WERI-Rb-1 (cell line): ENCODE results near the gene FAM76B.

ENCODE experiments used
- DNase-seq: peaks from one replicate; pipeline ENCODE4 v3.0.0-alpha.2; 2020
- H3K27ac ChIP-seq: fragments of 250-450 bp; sonication (Bioruptor Pico); 2 replicates; pipeline ENCODE4 v1.5.1; 2020; ENCODE audit warnings: mild to moderate bottlenecking, moderate library complexity
- H3K27me3 ChIP-seq: fragments of 250-450 bp; sonication (Bioruptor Pico); 2 replicates; pipeline ENCODE4 v1.5.1; 2021; ENCODE audit warnings: mild to moderate bottlenecking, low read depth, moderate library complexity; ENCODE audit not compliant: insufficient read depth, severe bottlenecking
- H3K36me3 ChIP-seq: fragments of 250-450 bp; sonication (Bioruptor Pico); 2 replicates; pipeline ENCODE4 v1.5.1; 2020; ENCODE audit warnings: mild to moderate bottlenecking, moderate library complexity
- H3K4me3 ChIP-seq: 2 replicates; pipeline ENCODE4 v1.5.1; 2011; ENCODE audit warnings: low read depth, mild to moderate bottlenecking, control low read depth, low read length
- H3K9me3 ChIP-seq: fragments of 250-450 bp; sonication (Bioruptor Pico); 2 replicates; pipeline ENCODE4 v1.5.1; 2021; ENCODE audit warnings: mild to moderate bottlenecking, moderate library complexity; ENCODE audit not compliant: severe bottlenecking
- CTCF ChIP-seq: IDR thresholded peaks from 2 replicates; pipeline ENCODE4 v1.5.1; 2011; ENCODE audit warnings: low read depth, mild to moderate bottlenecking, control low read depth, inconsistent platforms, low read length

The FAM76B gene

GRCh38 chr11:95795627-95796295, 6.2 kb upstream of the FAM76B start:
- no peak for DNase-seq
- no peak overlapping the region for H3K4me3 ChIP-seq
- no peaks in the 10 kb centered on the region for H3K27me3 ChIP-seq
- H3K36me3 ChIP-seq, result peaks cover 16% of the 10 kb centered on the region
- H3K9me3 ChIP-seq, result no peaks in the 10 kb centered on the region
- TF ChIP-seq CTCF, result no peak
- no peak overlapping the region for H3K27ac ChIP-seq

- no peak for TF ChIP-seq CTCF
- Histone ChIP-seq H3K27me3 (no peaks in the 10 kb centered on the region), H3K36me3 (peaks cover 8% of the 10 kb centered on the region), H3K4me3 (no peak overlapping the region), H3K27ac (no peak overlapping the region), H3K9me3 (no peaks in the 10 kb centered on the region)
- DNase-seq, result no peak
These were observed 4.5 kb upstream of the FAM76B start for GRCh38 chr11:95794086-95794485.

- DNase-seq, result no peak
- no peak for TF ChIP-seq CTCF
- Histone ChIP-seq H3K36me3 (peaks cover 8% of the 10 kb centered on the region), H3K27ac (no peak overlapping the region), H3K4me3 (no peak overlapping the region), H3K9me3 (no peaks in the 10 kb centered on the region), H3K27me3 (no peaks in the 10 kb centered on the region)
These were observed 3.5 kb upstream of the FAM76B start for GRCh38 chr11:95793116-95793515.

GRCh38 chr11:95792700-95793099, 3.1 kb upstream of the FAM76B start:
- Histone ChIP-seq H3K4me3 (no peak overlapping the region), H3K27ac (no peak overlapping the region), H3K36me3 (peaks cover 12% of the 10 kb centered on the region), H3K9me3 (no peaks in the 10 kb centered on the region), H3K27me3 (no peaks in the 10 kb centered on the region)
- no peak for DNase-seq
- no peak for TF ChIP-seq CTCF

- H3K4me3 ChIP-seq, result no peak overlapping the region
- DNase-seq, result no peak
These were observed 2.6 kb upstream of the FAM76B start for GRCh38 chr11:95792200-95792599.

More at GRCh38 chr11:95792200-95792599, 2.6 kb upstream of the FAM76B start:
- H3K36me3 ChIP-seq, result peaks cover 17% of the 10 kb centered on the region
- TF ChIP-seq CTCF, result no peak
- H3K27me3 ChIP-seq, result no peaks in the 10 kb centered on the region
- H3K27ac ChIP-seq, result no peak overlapping the region
- no peaks in the 10 kb centered on the region for H3K9me3 ChIP-seq
